Stimulated activated naive CD8-positive, alpha-beta T cell treated with anti-CD3 and anti-CD28 coated beads, Interleukin-15, Interleukin-2, amounts not matched to agents 100 ng/mL and 50 ng/mL, for 24 hours (primary cell): ENCODE results near the gene MYL10.

Source experiments
- H3K27ac Mint-ChIP-seq: one replicate; pipeline ENCODE4 v1.8.0; 2021; ENCODE audit warnings: mild to moderate bottlenecking, mixed read lengths
- H3K27me3 Mint-ChIP-seq: one replicate; pipeline ENCODE4 v1.8.0; 2021; ENCODE audit warnings: mixed read lengths
- H3K36me3 Mint-ChIP-seq: one replicate; pipeline ENCODE4 v1.8.0; 2021; ENCODE audit warnings: low read depth, mixed read lengths
- H3K4me1 Mint-ChIP-seq: one replicate; pipeline ENCODE4 v1.8.0; 2021; ENCODE audit warnings: low read depth, mixed read lengths
- H3K4me3 Mint-ChIP-seq: one replicate; pipeline ENCODE4 v1.8.0; 2021; ENCODE audit warnings: mild to moderate bottlenecking, mixed read lengths
- H3K9me3 Mint-ChIP-seq: one replicate; pipeline ENCODE4 v1.8.0; 2021; ENCODE audit warnings: mixed read lengths

MYL10 gene

DNA sequence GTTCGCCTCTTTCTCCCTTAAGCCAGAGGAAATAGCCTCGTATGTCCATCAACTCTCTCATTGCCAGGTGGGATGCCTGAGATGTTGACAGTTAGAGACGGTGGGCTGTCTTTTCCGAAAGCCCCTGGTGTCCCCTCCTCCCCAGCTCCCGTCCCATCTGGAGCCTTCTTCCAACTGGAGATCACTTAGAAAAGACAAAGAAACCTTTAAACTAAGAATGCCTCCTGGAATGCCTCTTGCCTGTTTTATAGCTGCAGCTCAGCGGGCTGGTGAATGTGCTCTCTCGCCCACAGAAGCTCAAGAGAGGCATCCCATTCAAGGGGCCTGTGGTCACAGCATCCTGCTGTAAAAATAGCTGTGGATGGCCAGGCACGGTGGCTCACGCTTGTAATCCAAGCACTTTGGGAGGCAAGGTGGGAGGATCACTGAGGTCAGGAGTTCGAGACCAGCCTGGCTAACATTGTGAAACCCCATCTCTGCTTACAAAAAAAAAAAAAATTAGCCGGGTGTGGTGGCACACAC lies 5.2 kb upstream of the MYL10 start:
- H3K27ac Mint-ChIP-seq: no peak overlapping the region
- no peaks in the 10 kb centered on the region for H3K4me1 Mint-ChIP-seq
- no peaks in the 10 kb centered on the region for H3K27me3 Mint-ChIP-seq
- no peaks in the 10 kb centered on the region for H3K36me3 Mint-ChIP-seq
- no peaks in the 10 kb centered on the region for H3K9me3 Mint-ChIP-seq
- H3K4me3 Mint-ChIP-seq: no peak overlapping the region

DNA sequence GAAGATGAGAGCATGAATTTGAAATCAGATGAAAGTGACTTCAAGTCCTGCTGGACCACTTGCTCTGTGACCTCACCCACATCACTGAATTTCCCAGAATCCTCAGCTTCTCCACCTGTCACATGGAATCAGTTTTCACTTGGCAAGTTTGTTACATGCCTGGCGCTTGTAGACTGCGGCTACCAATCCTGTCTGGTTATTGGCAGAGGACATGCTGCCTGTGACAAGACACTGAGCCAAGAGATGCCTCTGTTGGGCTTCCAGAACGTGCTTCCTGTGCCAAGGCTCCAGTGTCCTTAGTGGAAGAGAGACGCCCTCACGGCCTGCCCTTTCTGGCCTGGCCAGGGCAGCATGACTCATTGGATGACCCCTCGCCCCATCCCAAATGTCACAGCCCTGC lies 4.4 kb upstream of the MYL10 start:
- Mint-ChIP-seq H3K4me1 (no peaks in the 10 kb centered on the region), H3K36me3 (no peaks in the 10 kb centered on the region), H3K9me3 (no peaks in the 10 kb centered on the region), H3K27ac (no peak overlapping the region), H3K27me3 (no peaks in the 10 kb centered on the region), H3K4me3 (no peak overlapping the region)

DNA sequence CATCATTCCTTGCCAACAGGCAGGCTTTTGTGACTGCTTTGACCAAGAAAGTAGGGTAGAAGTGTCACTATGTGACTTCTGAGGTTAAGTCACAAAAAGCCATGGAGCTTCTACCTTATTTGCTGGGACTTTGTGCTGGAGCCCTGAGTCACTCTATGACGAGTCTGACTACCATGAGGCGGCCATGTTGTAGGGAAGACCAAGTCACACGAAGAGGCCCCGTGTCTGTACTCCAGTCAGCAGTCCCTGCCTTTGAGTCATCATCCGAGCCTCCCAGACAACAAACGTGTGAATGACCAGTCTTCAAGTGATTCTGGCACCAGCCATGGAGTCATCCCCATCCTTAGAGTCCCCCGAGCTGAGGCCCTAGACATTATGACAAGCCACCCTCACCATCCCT lies 3.5 kb upstream of the MYL10 start:
- no peaks in the 10 kb centered on the region for H3K36me3 Mint-ChIP-seq
- H3K4me3 Mint-ChIP-seq: no peak overlapping the region
- no peaks in the 10 kb centered on the region for H3K4me1 Mint-ChIP-seq
- no peaks in the 10 kb centered on the region for H3K9me3 Mint-ChIP-seq
- H3K27ac Mint-ChIP-seq: no peak overlapping the region
- H3K27me3 Mint-ChIP-seq: no peaks in the 10 kb centered on the region

DNA sequence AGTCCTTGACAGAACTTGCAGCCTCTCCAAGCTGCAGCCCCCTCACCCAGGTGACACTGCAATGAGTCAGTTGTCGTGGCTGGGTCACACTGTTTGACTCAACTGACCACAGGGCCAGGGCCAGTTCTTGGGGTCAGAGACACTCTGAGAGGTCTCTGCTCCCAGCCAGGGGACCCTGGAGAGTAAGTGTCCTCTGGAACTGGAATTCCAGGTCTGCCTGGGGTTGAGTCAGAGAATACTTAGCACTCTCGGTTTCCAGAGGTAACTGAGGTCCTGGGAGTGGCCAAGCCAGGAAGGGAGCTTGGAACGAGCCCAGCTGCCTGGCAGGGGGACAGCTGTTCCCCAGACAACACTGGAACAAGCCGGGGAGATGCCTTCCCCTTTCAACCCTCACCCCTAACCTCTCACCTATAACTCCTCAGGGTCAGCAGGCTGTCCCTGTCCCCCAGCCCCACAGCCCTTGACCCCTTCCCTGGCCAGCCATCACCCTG lies 2.2 kb upstream of the MYL10 start:
- no peak overlapping the region for H3K27ac Mint-ChIP-seq

DNA sequence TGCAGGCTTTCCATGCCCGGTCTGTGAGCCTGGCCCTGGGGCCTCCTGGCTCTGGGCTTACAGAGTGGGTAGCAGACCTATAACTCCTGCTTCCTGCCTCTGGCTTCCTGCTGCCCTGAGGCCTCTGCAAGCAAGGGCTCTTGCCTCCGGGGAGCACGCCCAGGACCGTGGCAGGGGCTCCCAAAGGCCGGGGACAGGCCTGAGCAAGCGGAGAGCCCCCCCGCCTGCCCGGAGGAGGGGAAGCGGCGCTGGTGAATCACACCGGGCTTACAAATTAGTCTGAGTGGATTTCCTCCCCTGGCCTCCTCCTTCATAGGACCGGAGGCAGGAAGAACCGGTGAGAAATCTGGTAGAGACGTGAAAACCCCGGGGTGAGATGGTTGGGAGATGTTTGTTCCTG lies 1.5 kb upstream of the MYL10 start:
- H3K27ac Mint-ChIP-seq: no peak overlapping the region
- no peak overlapping the region for H3K4me3 Mint-ChIP-seq

More for the DNA sequence above, 2.2 kb upstream of the MYL10 start:
- peaks cover 3% of the 10 kb centered on the region for H3K27me3 Mint-ChIP-seq
- no peak overlapping the region for H3K4me3 Mint-ChIP-seq
- H3K4me1 Mint-ChIP-seq: no peaks in the 10 kb centered on the region
- no peaks in the 10 kb centered on the region for H3K36me3 Mint-ChIP-seq
- no peaks in the 10 kb centered on the region for H3K9me3 Mint-ChIP-seq

DNA sequence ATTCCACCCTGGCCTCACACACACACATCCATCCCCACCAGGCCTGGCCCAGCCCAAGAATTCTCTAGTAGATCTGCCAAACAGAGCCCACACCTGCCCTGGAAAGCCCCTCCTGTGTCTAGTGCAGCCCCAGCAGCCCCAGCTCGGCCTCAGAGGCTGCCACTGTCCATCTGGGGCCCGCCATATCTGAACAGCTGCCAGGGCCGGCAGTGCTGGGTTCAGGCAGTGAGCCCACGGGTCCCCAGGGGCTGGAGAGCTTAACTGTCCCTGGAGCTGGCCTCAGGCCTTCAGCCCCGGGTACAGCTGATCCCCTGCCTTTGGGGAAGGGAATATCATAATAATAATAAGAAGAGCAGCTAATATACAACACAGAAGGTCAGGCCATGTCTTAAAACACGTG lies 574 bp downstream of the MYL10 start:
- H3K9me3 Mint-ChIP-seq: no peaks in the 10 kb centered on the region
- H3K27me3 Mint-ChIP-seq: peaks cover 19% of the 10 kb centered on the region
- no peaks in the 10 kb centered on the region for H3K36me3 Mint-ChIP-seq

More for the DNA sequence above, 1.5 kb upstream of the MYL10 start:
- Mint-ChIP-seq H3K36me3 (no peaks in the 10 kb centered on the region), H3K4me1 (no peaks in the 10 kb centered on the region), H3K9me3 (no peaks in the 10 kb centered on the region), H3K27me3 (peaks cover 10% of the 10 kb centered on the region)

DNA sequence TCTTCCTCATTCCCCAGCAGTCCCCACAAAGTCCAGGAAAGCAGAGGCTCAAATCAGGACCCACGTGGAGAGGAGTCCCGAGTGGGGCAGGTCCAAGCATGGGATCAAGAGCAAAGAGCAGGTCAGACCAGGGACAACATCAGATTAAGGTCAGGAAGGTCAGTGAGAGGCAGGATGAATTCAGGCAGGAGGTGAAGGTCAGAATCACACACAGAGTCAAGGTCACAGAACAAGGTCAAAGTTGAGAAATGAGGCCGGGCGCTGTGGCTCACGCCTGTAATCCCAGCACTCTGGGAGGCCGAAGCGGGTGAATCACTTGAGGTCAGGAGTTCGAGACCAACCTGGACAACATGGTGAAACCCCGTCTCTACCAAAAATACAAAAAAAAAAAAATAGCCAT lies 2.3 kb downstream of the MYL10 start:
- no peaks in the 10 kb centered on the region for H3K4me1 Mint-ChIP-seq
- H3K27ac Mint-ChIP-seq: no peak overlapping the region
- H3K4me3 Mint-ChIP-seq: no peak overlapping the region
- no peaks in the 10 kb centered on the region for H3K36me3 Mint-ChIP-seq
- no peaks in the 10 kb centered on the region for H3K9me3 Mint-ChIP-seq
- peaks cover 19% of the 10 kb centered on the region for H3K27me3 Mint-ChIP-seq

More for the DNA sequence above, 574 bp downstream of the MYL10 start:
- H3K4me3 Mint-ChIP-seq: no peak overlapping the region
- no peak overlapping the region for H3K27ac Mint-ChIP-seq
- H3K4me1 Mint-ChIP-seq: no peaks in the 10 kb centered on the region

DNA sequence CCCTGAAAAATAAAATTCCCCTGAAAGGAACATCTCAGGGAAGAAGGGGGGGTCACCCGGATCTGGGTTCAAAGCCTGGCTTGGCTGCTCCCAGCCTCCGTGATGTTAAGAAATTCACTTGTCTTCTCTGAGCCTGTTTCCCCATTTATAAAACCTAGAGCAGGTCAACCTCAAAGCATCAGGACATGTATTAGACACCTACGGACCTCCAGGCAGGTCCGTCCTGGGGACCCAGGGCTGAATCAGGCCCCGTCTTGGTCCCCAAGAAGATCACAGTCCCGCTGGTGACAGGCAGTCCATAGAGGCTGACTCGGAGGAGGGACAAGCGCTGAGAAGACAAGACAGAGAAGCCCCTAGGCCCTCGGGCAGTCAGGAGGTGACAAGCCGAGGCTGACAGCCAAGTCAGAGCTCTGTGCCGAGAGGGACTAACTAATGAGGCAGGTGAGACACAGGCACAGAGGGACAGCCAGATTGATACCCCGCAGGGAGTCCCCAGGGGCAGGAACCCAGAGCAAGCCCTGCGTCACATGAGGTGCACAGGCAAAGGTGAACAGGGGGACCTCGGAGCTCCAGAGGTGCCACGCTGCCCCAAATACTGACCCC lies 2.9 kb downstream of the MYL10 start:
- H3K27ac Mint-ChIP-seq: no peak overlapping the region
- H3K27me3 Mint-ChIP-seq: peaks cover 19% of the 10 kb centered on the region
- H3K36me3 Mint-ChIP-seq: no peaks in the 10 kb centered on the region
- H3K4me1 Mint-ChIP-seq: no peaks in the 10 kb centered on the region
- no peak overlapping the region for H3K4me3 Mint-ChIP-seq
- no peaks in the 10 kb centered on the region for H3K9me3 Mint-ChIP-seq

DNA sequence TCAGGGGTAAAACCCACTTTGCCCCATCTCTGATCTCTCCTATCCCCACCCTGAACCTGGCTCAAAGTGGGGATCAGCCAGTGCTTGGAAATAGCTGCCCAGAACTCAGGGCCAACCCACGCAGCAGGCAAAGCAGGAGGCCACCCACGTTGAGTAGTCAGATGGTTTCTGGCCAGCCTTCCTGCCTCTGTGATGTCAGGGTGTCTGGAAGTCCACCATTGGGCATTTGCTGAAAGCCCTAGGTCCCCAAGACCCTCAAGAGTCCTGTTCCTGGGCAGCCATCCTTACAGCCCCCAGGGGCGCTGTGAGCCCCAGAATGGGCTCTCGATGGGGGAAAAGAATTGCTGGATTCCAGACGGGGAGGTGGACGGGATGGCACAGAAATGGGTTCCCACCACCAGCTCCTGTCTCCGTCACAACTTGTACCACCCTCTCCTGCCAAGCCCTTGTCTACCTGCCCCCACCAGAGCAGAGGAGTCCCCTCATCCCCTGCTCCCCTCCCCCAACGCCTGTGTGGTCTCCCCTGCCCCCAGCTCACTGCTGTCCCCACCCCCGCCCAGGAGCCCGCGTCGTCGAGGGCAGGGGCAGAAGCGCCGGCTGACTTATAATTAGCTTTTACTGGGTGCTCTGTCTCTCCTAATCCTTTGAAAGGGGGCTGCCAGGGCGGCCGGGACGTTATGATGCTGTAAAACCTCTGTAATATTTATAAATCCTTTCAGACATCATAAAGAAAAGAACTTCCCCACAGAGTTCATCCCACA lies 3.9 kb downstream of the MYL10 start:
- Mint-ChIP-seq H3K4me1 (no peaks in the 10 kb centered on the region), H3K27ac (no peak overlapping the region), H3K36me3 (no peaks in the 10 kb centered on the region), H3K4me3 (no peak overlapping the region), H3K9me3 (no peaks in the 10 kb centered on the region), H3K27me3 (peaks cover 19% of the 10 kb centered on the region)

DNA sequence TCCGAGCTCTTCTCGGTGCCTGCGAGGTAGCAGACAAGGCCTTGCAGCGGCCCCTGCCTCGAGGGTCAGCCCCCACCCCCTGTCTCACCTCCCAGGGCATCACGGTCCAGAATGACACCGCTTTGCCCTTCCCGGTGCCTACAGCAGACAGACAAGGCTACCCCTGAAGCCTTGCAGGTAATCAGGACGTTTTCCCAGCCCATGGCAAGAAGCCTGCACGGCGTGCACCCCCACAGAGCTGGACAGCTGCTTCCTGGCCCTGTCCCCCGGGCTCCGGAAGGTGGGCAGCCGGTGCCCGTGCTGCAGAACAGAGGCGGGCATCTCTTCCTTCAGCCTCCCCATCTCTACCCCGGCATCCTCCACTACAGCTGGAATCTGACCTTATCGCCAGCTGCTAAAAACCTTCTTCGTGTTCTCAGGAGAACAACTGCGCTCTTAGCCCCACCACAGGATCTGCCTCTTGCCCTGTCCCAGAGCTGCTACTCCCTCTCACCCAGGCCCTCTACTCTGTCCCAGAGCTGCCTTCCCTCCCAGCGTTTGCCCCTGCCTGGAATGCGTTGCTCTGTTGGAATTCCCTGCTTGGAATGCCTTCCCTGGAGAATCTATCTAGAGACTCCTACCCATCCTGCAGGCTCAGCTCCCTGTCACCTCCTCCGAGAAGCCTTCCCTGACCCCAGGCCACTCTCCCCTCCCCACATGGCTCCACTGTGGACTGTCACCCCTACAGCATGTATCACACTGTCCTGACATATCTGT lies 4.7 kb downstream of the MYL10 start:
- no peaks in the 10 kb centered on the region for H3K9me3 Mint-ChIP-seq
- no peaks in the 10 kb centered on the region for H3K4me1 Mint-ChIP-seq
- H3K36me3 Mint-ChIP-seq: no peaks in the 10 kb centered on the region
- no peak overlapping the region for H3K27ac Mint-ChIP-seq
- peaks cover 19% of the 10 kb centered on the region for H3K27me3 Mint-ChIP-seq
- H3K4me3 Mint-ChIP-seq: no peak overlapping the region

DNA sequence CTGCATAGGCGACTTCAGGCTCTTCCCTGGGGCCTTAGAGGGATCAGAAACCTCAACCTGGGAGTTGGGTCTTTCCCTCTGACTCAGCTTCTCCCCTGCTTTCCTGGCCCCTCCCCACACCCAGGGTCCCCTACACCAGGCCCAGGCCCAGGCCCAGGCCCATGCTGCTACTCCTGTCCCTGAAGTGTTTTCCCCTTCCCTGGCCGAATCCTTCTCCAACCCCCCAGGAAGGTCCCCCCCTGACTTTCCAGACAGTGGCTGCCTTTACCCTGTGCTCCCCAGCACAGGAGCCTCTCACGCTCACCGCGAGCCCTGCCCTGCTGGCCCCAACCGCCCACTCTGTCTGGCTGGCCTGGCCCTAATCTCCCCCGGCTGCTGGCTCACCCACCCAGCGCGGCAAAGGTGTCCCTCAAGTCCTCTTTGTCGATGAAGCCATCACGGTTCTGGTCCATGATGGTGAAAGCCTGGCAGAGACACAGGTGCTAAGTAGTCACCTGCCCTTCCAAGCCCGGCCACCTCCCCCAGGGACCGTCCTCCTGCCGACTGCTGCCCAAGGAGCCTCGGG lies 6.4 kb downstream of the MYL10 start:
- Mint-ChIP-seq H3K4me3 (no peak overlapping the region), H3K27me3 (peaks cover 19% of the 10 kb centered on the region), H3K27ac (no peak overlapping the region), H3K9me3 (no peaks in the 10 kb centered on the region), H3K4me1 (no peaks in the 10 kb centered on the region), H3K36me3 (no peaks in the 10 kb centered on the region)

DNA sequence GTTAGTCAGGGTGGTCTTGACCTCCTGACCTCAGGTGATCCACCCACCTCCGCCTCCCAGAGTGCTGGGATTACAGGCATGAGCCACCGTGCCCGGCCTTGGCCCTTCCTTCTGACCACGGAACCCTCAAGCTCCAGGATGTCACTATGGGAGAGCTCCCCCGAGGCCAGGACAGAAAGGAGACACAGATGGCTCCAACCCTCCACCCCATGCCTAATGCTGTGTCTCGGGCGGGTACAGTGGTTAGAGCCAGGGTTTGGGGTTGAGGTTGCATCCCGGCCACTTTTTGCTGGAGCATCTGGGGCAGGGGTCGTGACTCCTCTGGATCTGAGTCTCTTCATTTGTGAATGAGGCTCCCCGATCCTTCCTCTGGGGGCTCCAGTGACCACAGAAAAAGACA lies 8.1 kb downstream of the MYL10 start:
- Mint-ChIP-seq H3K27ac (no peak overlapping the region), H3K4me3 (no peak overlapping the region), H3K4me1 (no peaks in the 10 kb centered on the region), H3K36me3 (no peaks in the 10 kb centered on the region), H3K27me3 (peaks cover 14% of the 10 kb centered on the region), H3K9me3 (no peaks in the 10 kb centered on the region)

DNA sequence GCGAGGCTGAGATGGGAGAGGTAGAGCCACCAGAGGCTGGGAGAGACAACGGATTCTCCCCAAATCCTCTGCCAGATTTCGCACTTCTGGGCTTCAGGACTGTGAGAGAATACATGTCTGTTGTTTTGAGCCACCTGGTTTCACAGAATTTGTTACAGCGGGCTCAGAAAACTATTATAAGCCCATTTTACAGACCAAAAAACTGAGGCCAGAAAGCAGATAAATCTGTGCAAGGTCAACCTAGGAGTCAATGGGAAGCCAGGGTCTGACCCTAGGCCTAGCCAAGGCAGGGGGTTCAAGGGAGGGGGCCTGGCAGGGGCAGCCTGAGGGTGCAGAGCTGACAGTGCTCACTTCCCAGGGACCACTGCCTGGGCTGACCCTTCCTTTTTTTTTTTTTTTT lies 8.7 kb downstream of the MYL10 start:
- H3K4me3 Mint-ChIP-seq: no peak overlapping the region
- H3K36me3 Mint-ChIP-seq: no peaks in the 10 kb centered on the region
- peaks cover 9% of the 10 kb centered on the region for H3K27me3 Mint-ChIP-seq

DNA sequence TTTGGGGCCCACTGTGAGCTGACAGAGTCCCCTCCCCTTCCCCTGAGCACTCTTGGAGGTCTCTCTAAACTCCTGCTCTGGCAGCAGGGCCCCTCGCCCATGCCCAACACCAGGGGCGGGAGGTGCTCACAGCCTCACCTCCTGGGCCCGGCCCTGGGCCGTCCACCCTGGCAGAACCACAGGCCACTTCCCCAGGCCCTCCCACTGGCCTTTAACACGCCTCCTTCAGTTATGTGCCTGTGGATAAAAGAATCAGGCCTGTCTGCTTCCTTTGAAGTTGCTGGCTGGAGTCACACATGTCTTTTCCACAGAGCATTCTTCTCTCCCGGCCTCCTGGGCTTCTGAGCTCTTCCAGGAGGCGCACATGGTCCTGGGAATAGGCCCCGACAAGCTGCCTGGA lies 10.2 kb downstream of the MYL10 start:
- H3K27me3 Mint-ChIP-seq: no peaks in the 10 kb centered on the region
- H3K4me1 Mint-ChIP-seq: no peaks in the 10 kb centered on the region
- no peak overlapping the region for H3K4me3 Mint-ChIP-seq
- H3K9me3 Mint-ChIP-seq: no peaks in the 10 kb centered on the region
- no peak overlapping the region for H3K27ac Mint-ChIP-seq
- no peaks in the 10 kb centered on the region for H3K36me3 Mint-ChIP-seq

More for the DNA sequence above, 8.7 kb downstream of the MYL10 start:
- Mint-ChIP-seq H3K27ac (no peak overlapping the region), H3K4me1 (no peaks in the 10 kb centered on the region), H3K9me3 (no peaks in the 10 kb centered on the region)
